K562 (cell line): ENCODE data around the gene HOXC4. TPM values are rescaled to one million over a fixed set of nuclear protein-coding genes. Genes with fewer than 3 reads are reported as not detected.

Experiments
- ATAC-seq: fragments of 200-7000 bp; cut with Tn5 transposase; 3 replicates; pipeline ENCODE4 v1.9.1; 2020; ENCODE audit warnings: moderate library complexity
- BruUV-seq: library from RNA; stranded (reverse); fragments of 400-500 nt; replicated peaks from 2 replicates; lab custom pipeline; 2021; lab: Mats Ljungman, UMichigan
- CTCF ChIA-PET: fragments of 300-600 bp; formaldehyde crosslinking; extraction: SDS; loops from one replicate; lab custom pipeline; 2021; ENCODE audit warnings: low intra/inter-chr PET ratio; lab: Yijun Ruan, JAX
- POLR2A ChIA-PET: fragments of 300-600, 350-650 bp; sonication (Branson Sonifier 250); formaldehyde crosslinking; extraction: SDS; loops from one replicate; lab custom pipeline; 2021; ENCODE audit warnings: antibody characterized with exemption, inconsistent platforms; lab: Yijun Ruan, JAX
- DNase-seq, 4 experiments: peaks; one replicate each; pipeline versions ENCODE4 v3.0.0 to v3.0.0-alpha.2; 2011 to 2018; ENCODE audit warnings: low spot score in 3 of 4, mixed read lengths in 3 of 4; ENCODE audit errors: extremely low read depth in 1 of 4
- FAIRE-seq: peaks from 2 replicates; lab custom pipeline; 2011; peaks lifted over from hg19 to GRCh38; lab: Jason Lieb, UNC
- H2AFZ ChIP-seq: 2 replicates; pipeline ENCODE4 v1.6.0; 2011; ENCODE audit warnings: low read depth, low read length, control low read depth, inconsistent platforms
- H3K27ac ChIP-seq: fragments of 200-600 bp; 3 replicates; pipeline ENCODE4 v1.8.0; 2011; ENCODE audit warnings: low read depth, mild to moderate bottlenecking, control low read depth, inconsistent platforms, low read length, moderate library complexity, mixed read lengths; ENCODE audit errors: extremely low read depth
- H3K27me3 ChIP-seq, 2 experiments: fragments of 300-600 bp in 1 of 2; 2 replicates in 1 of 2; 3 replicates in 1 of 2; pipeline versions ENCODE4 v1.6.0 to v1.8.0; 2011; ENCODE audit warnings: inconsistent platforms in 2 of 2, low read length in 2 of 2, mild to moderate bottlenecking in 1 of 2, mixed read lengths in 1 of 2, moderate library complexity in 1 of 2; ENCODE audit not compliant: control insufficient read depth in 2 of 2, insufficient read depth in 2 of 2
- H3K36me3 ChIP-seq: fragments of 300-600 bp; 3 replicates; pipeline ENCODE4 v1.8.0; 2011; ENCODE audit warnings: mild to moderate bottlenecking, low read length, inconsistent platforms; ENCODE audit not compliant: control insufficient read depth, insufficient read depth
- H3K4me1 ChIP-seq, 2 experiments: fragments of 200-600 bp in 1 of 2; replicated peaks in 1 of 2; 2 replicates in 1 of 2; 3 replicates in 1 of 2; pipeline versions ENCODE4 v1.5.1 to v1.8.0; 2011; ENCODE audit warnings: inconsistent platforms in 2 of 2, low read length in 2 of 2, mild to moderate bottlenecking in 1 of 2, mixed read lengths in 1 of 2, moderate library complexity in 1 of 2; ENCODE audit not compliant: control insufficient read depth in 2 of 2, insufficient read depth in 2 of 2
- H3K4me2 ChIP-seq: 2 replicates; pipeline ENCODE4 v1.6.1; 2011; ENCODE audit warnings: low read length, control low read depth, inconsistent platforms, mixed read lengths; ENCODE audit not compliant: insufficient read depth
- H3K4me3 ChIP-seq: fragments of 200-600 bp; sonication (generic), shearing (Covaris generic); 2 replicates; pipeline ENCODE4 v1.5.1; 2016; ENCODE audit warnings: control low read depth, inconsistent platforms
- H3K79me2 ChIP-seq: fragments of 200-600 bp; 3 replicates; pipeline ENCODE4 v1.8.0; 2011; ENCODE audit warnings: low read length, inconsistent platforms; ENCODE audit not compliant: control insufficient read depth, insufficient read depth
- H3K9ac ChIP-seq, 2 experiments: 2 replicates each; pipeline versions ENCODE4 v1.6.0 to v1.6.1; 2011; ENCODE audit warnings: low read depth in 2 of 2, low read length in 2 of 2, control low read depth in 1 of 2, inconsistent platforms in 1 of 2, mild to moderate bottlenecking in 1 of 2, mixed read lengths in 1 of 2; ENCODE audit not compliant: insufficient read depth in 1 of 2
- H3K9me1 ChIP-seq: one replicate; pipeline ENCODE4 v1.6.0; 2011; ENCODE audit warnings: inconsistent platforms, mild to moderate bottlenecking, low read length, moderate library complexity; ENCODE audit not compliant: control insufficient read depth, insufficient read depth
- H3K9me3 ChIP-seq: replicated peaks from 2 replicates; pipeline ENCODE4 v1.5.1; 2011; ENCODE audit warnings: low read depth, low read length, inconsistent platforms; ENCODE audit not compliant: control insufficient read depth, insufficient read depth
- H4K20me1 ChIP-seq: replicated peaks from 2 replicates; pipeline ENCODE4 v1.6.1; 2011; ENCODE audit warnings: low read length, inconsistent platforms, mixed read lengths; ENCODE audit not compliant: control insufficient read depth, insufficient read depth
- ASH1L ChIP-seq: fragments of 450-650 bp; IDR thresholded peaks from 2 replicates; pipeline ENCODE4 v1.6.1; 2018; ENCODE audit warnings: borderline replicate concordance, mild to moderate bottlenecking, low read depth; ENCODE audit not compliant: partially characterized antibody
- ATF6 ChIP-seq: sonication (generic); formaldehyde crosslinking; IDR thresholded peaks from 2 replicates; pipeline ENCODE4 v1.4.0; 2020; ENCODE audit warnings: mild to moderate bottlenecking, missing genetic modification reagents
- DNMT1 ChIP-seq: fragments of 450-650 bp; IDR thresholded peaks from 2 replicates; pipeline ENCODE4 v1.6.1; 2016; ENCODE audit warnings: antibody characterized with exemption, mild to moderate bottlenecking
- ESRRB ChIP-seq: fragments of 250-450 bp; sonication (Bioruptor Pico); IDR thresholded peaks from 2 replicates; pipeline ENCODE4 v1.5.0; 2020; ENCODE audit warnings: mild to moderate bottlenecking, moderate library complexity, borderline replicate concordance
- GABPB1 ChIP-seq: sonication (generic); formaldehyde crosslinking; IDR thresholded peaks from 2 replicates; pipeline ENCODE4 v1.8.0; 2022; ENCODE audit warnings: mild to moderate bottlenecking, missing genetic modification reagents
- GTF2A2 ChIP-seq: IDR thresholded peaks from 2 replicates; pipeline ENCODE4 v1.6.1; 2016; ENCODE audit warnings: mild to moderate bottlenecking, missing genetic modification characterization, missing compliant biosample characterization
- HDAC3 ChIP-seq: fragments of 450-650 bp; IDR thresholded peaks from 2 replicates; pipeline ENCODE4 v1.6.1; 2018; ENCODE audit warnings: borderline replicate concordance, mild to moderate bottlenecking, moderate library complexity; ENCODE audit not compliant: partially characterized antibody
- NFE2L1 ChIP-seq: fragments of 450-650 bp; IDR thresholded peaks from 2 replicates; pipeline ENCODE4 v1.6.1; 2016; ENCODE audit warnings: missing genetic modification characterization, low read depth, mild to moderate bottlenecking, missing compliant biosample characterization, moderate library complexity, borderline replicate concordance
- PCBP1 ChIP-seq: fragments of 200-400 bp; formaldehyde crosslinking; IDR thresholded peaks from 2 replicates; pipeline ENCODE4 v1.6.1; 2018; ENCODE audit warnings: mild to moderate bottlenecking, low read depth, low read length; ENCODE audit not compliant: poor library complexity, severe bottlenecking
- POLR3A ChIP-seq: IDR thresholded peaks from 2 replicates; pipeline ENCODE4 v1.6.1; 2011; ENCODE audit warnings: borderline replicate concordance, mild to moderate bottlenecking, moderate library complexity; ENCODE audit not compliant: insufficient read length, insufficient read depth; ENCODE audit errors: extremely low read depth
- PPARD ChIP-seq: fragments of 250-450 bp; sonication (Bioruptor Pico); IDR thresholded peaks from 2 replicates; pipeline ENCODE4 v1.8.0; 2022; ENCODE audit warnings: inconsistent platforms, mild to moderate bottlenecking, moderate library complexity
- SMAD1 ChIP-seq: fragments of 150-350 bp; IDR thresholded peaks from 2 replicates; pipeline ENCODE4 v1.6.1; 2014; ENCODE audit warnings: low read length, low read depth; ENCODE audit not compliant: partially characterized antibody
- SMAD3 ChIP-seq: fragments of 450-650 bp; formaldehyde crosslinking; conservative IDR thresholded peaks from 2 replicates; pipeline ENCODE4 v1.4.0; 2020; ENCODE audit warnings: mild to moderate bottlenecking
- SREBF2 ChIP-seq: sonication (generic); formaldehyde crosslinking; IDR thresholded peaks from 2 replicates; pipeline ENCODE4 v1.4.0; 2020; ENCODE audit warnings: mild to moderate bottlenecking, missing genetic modification reagents
- TAF15 ChIP-seq: fragments of 200-400 bp; formaldehyde crosslinking; IDR thresholded peaks from 2 replicates; pipeline ENCODE4 v1.6.1; 2017; ENCODE audit warnings: mild to moderate bottlenecking, low read depth, low read length, moderate library complexity
- ZC3H8 ChIP-seq: fragments of 450-650 bp; IDR thresholded peaks from 2 replicates; pipeline ENCODE4 v1.6.1; 2017
- ZNF277 ChIP-seq: fragments of 250-450 bp; sonication (Bioruptor Pico); IDR thresholded peaks from 2 replicates; pipeline ENCODE4 v1.8.0; 2022; ENCODE audit warnings: inconsistent platforms, mild to moderate bottlenecking, moderate library complexity, borderline replicate concordance
- WGBS: fragments of 100-300 bp; shearing (Covaris generic); methylation state at CpG from one replicate; pipeline ENCODE4 v1.1.6; 2016; ENCODE audit warnings: low coverage, mixed read lengths; ENCODE audit not compliant: insufficient coverage; ENCODE audit errors: missing lambda C conversion rate; 5-methylcytosine and 5-hydroxymethylcytosine counted together
- in situ Hi-C: fragments of 300-500 bp; cut with MboI; formaldehyde crosslinking; loops from 4 replicates; pipeline ENCODE4 v1.15.0; 2018; ENCODE audit warnings: inconsistent platforms, mixed read lengths
- intact Hi-C: fragments of 100-400 bp; cut with micrococcal nuclease; formaldehyde crosslinking; loops from 2 replicates; pipeline ENCODE4 v1.14.2; 2022
- polyA plus RNA-seq, 8 experiments: library from polyadenylated mRNA; depleted of rRNA in 4 of 8; stranded (reverse) in 5 of 8; unstranded in 3 of 8; fragments of >200 nt; fragmentation: Nextera tagmentation in 2 of 8; fragmentation: Illumina TruSeq in 1 of 8; extraction: Ambion mirVana in 2 of 8; extraction: Trizol in 1 of 8; gene quantifications; 2 replicates each; pipeline versions ENCODE4 v1.2.1 to v1.2.3, GENCODE V29; 2011 to 2014; ENCODE audit warnings: inconsistent platforms in 1 of 8, missing spikeins in 1 of 8
- total RNA-seq, 7 experiments: library from RNA; depleted of rRNA in 6 of 7; stranded (reverse); fragments of >200 nt in 6 of 7; fragmentation: Illumina TruSeq in 2 of 7; extraction: Trizol in 2 of 7; gene quantifications; 2 replicates each; pipeline versions ENCODE4 v1.2.1 to v1.2.3, GENCODE V29; 2011 to 2021; ENCODE audit warnings: low replicate concordance in 1 of 7
- TF ChIP-seq, protein P1 (sequence below): fragments of 450-650 bp; IDR thresholded peaks from 2 replicates; pipeline ENCODE4 v1.6.1; 2016; ENCODE audit warnings: missing biosample characterization, missing genetic modification characterization

Gene HOXC4
- total and polyA plus RNA-seq, 9 of the 15 experiments (the other 6 are each of a cell fraction or from before 2014, with no cell fraction given) = 0.06 to 1.5 (median 0.44) TPM; not detected in 1

GRCh38 chr12:54071942-54072341 lies 18.3 kb downstream of the HOXC4 start (continued):
- TF ChIP-seq PPARD (CRISPR knock-in tag) = no peak
- no peak for TF ChIP-seq SMAD3 (CRISPR knock-in tag)
- no peak for TF ChIP-seq PCBP1
- TF ChIP-seq GABPB1 (CRISPR knock-in tag) = no peak
- TF ChIP-seq POLR3A = no peak

- POLR2A ChIA-PET = interaction anchor here (0.6 to 0.7 kb wide), 2 partner anchors 819 to 821 kb away, joined by 3 read pairs; no protein-coding TSS in a partner anchor
- TF ChIP-seq DNMT1 (no peak), SREBF2 (CRISPR knock-in tag) (no peak), HDAC3 (no peak), ESRRB (CRISPR knock-in tag) (no peak), ZC3H8 (no peak), ZNF277 (CRISPR knock-in tag) (no peak), SMAD3 (CRISPR knock-in tag) (no peak), NFE2L1 (tag) (no peak), ATF6 (CRISPR knock-in tag) (no peak), GTF2A2 (tag) (no peak), TAF15 (no peak), ASH1L (no peak), SMAD1 (no peak)
- TF ChIP-seq, protein P1, sequence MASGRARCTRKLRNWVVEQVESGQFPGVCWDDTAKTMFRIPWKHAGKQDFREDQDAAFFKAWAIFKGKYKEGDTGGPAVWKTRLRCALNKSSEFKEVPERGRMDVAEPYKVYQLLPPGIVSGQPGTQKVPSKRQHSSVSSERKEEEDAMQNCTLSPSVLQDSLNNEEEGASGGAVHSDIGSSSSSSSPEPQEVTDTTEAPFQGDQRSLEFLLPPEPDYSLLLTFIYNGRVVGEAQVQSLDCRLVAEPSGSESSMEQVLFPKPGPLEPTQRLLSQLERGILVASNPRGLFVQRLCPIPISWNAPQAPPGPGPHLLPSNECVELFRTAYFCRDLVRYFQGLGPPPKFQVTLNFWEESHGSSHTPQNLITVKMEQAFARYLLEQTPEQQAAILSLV (tag) = no peak
These were observed 20.7 kb downstream of the HOXC4 start for GRCh38 chr12:54074308-54074707.

More at GRCh38 chr12:54074308-54074707, 20.7 kb downstream of the HOXC4 start:
- 37% methylated on average over 6 of the region's 6 CpGs for WGBS
- Histone ChIP-seq H3K36me3 (no peaks in the 10 kb centered on the region), H3K27me3 (0 out of 5 replicates have a peak, but pooled peaks cover 0 to 3% of the 10 kb centered on the region in 2 experiments), H4K20me1 (no peaks in the 10 kb centered on the region; the same call in 1 of the 2 replicates), H2AFZ (no peak overlapping the region), H3K9ac (no peak overlapping the region), H3K4me2 (no peak overlapping the region), H3K4me1 (peaks cover 0 to 2% of the 10 kb centered on the region in 2 experiments; a peak in 3 of 5 replicates), H3K4me3 (no peak overlapping the region), H3K27ac (no peak overlapping the region), H3K79me2 (no peaks in the 10 kb centered on the region), H3K9me3 (no peaks in the 10 kb centered on the region), H3K9me1 (no peaks in the 10 kb centered on the region)
- intact Hi-C loops = no loop called here
- ATAC-seq = no peak
- BruUV-seq = no TSS peak
- CTCF ChIA-PET = no interaction called here
- no peak for DNase-seq
- FAIRE-seq = no peak
- in situ Hi-C loops = no loop called here
